Neural cell (in vitro differentiated cells): ENCODE measurements around the gene NGF. TPM values are rescaled to one million over a fixed set of nuclear protein-coding genes. Genes with fewer than 3 reads are reported as not detected.

Experiments used
- H2AFZ ChIP-seq: fragments of 200-600, 300-800 bp; sonication (generic), shearing (Covaris generic); 2 replicates; pipeline ENCODE4 v1.6.0; 2014; ENCODE audit warnings: low read depth, mild to moderate bottlenecking, antibody characterized with exemption, low read length, moderate library complexity
- H3F3A ChIP-seq: fragments of 200-600 bp; shearing (Covaris generic); 2 replicates; pipeline ENCODE4 v1.6.1; 2016; ENCODE audit warnings: mild to moderate bottlenecking, moderate library complexity, mixed read lengths, antibody characterized with exemption, low read length; ENCODE audit not compliant: insufficient read depth, poor library complexity, severe bottlenecking
- H3K27ac ChIP-seq: fragments of 200-600, 300-800 bp; sonication (generic), shearing (Covaris generic); 2 replicates; pipeline ENCODE4 v1.5.1; 2014; ENCODE audit warnings: mild to moderate bottlenecking, low read length, moderate library complexity
- H3K27me3 ChIP-seq: fragments of 300-800, 200-600 bp; sonication (generic), shearing (Covaris generic); 2 replicates; pipeline ENCODE4 v1.6.0; 2014; ENCODE audit warnings: mild to moderate bottlenecking, low read depth, low read length, moderate library complexity; ENCODE audit not compliant: insufficient read depth
- H3K36me3 ChIP-seq: fragments of 300-800, 200-600 bp; sonication (generic), shearing (Covaris generic); 2 replicates; pipeline ENCODE4 v1.5.1; 2014; ENCODE audit warnings: mild to moderate bottlenecking, antibody characterized with exemption, low read length, moderate library complexity; ENCODE audit not compliant: insufficient read depth
- H3K4me2 ChIP-seq: fragments of 300-800, 200-600 bp; sonication (generic), shearing (Covaris generic); 2 replicates; pipeline ENCODE4 v1.6.0; 2014; ENCODE audit warnings: mild to moderate bottlenecking, low read length
- H3K4me3 ChIP-seq: fragments of 300-800, 200-600 bp; sonication (generic), shearing (Covaris generic); 2 replicates; pipeline ENCODE4 v1.5.1; 2014; ENCODE audit warnings: mild to moderate bottlenecking, low read length, moderate library complexity
- H3K79me2 ChIP-seq: fragments of 200-600 bp; shearing (Covaris generic); replicated peaks from 2 replicates; pipeline ENCODE4 v1.6.0; 2014; ENCODE audit warnings: mild to moderate bottlenecking, low read length, moderate library complexity; ENCODE audit not compliant: insufficient read depth
- H3K9ac ChIP-seq: fragments of 300-800, 200-600 bp; sonication (generic), shearing (Covaris generic); 2 replicates; pipeline ENCODE4 v1.6.1; 2016; ENCODE audit warnings: mild to moderate bottlenecking, low read length, mixed read lengths
- H3K9me2 ChIP-seq: fragments of 200-600 bp; shearing (Covaris generic); 2 replicates; pipeline ENCODE4 v1.6.1; 2016; ENCODE audit warnings: mild to moderate bottlenecking, low read length, mixed read lengths; ENCODE audit not compliant: insufficient read depth
- H3K9me3 ChIP-seq: fragments of 200-600, 300-800 bp; sonication (generic), shearing (Covaris generic); 2 replicates; pipeline ENCODE4 v1.6.1; 2016; ENCODE audit warnings: mild to moderate bottlenecking, mixed run types, low read length, moderate library complexity, mixed read lengths
- H4K20me1 ChIP-seq: fragments of 200-600 bp; shearing (Covaris generic); 2 replicates; pipeline ENCODE4 v1.6.1; 2016; ENCODE audit warnings: mild to moderate bottlenecking, mixed run types; ENCODE audit not compliant: insufficient read depth
- CTCF ChIP-seq: fragments of 450-650 bp; IDR thresholded peaks from 2 replicates; pipeline ENCODE4 v1.5.1; 2014; ENCODE audit warnings: antibody characterized with exemption, mild to moderate bottlenecking, moderate library complexity; ENCODE audit not compliant: poor library complexity, severe bottlenecking
- EP300 ChIP-seq: fragments of 450-650 bp; conservative IDR thresholded peaks from 2 replicates; pipeline ENCODE4 v1.6.1; 2014; ENCODE audit warnings: antibody characterized with exemption, mild to moderate bottlenecking, moderate library complexity; ENCODE audit not compliant: poor library complexity, severe bottlenecking
- EZH2 ChIP-seq: fragments of 200-600, 300-800 bp; shearing (Covaris generic), sonication (generic); IDR thresholded peaks from 2 replicates; pipeline ENCODE4 v1.6.1; 2014; ENCODE audit warnings: antibody characterized with exemption, low read length, borderline replicate concordance, mild to moderate bottlenecking; ENCODE audit not compliant: insufficient read depth, poor library complexity, severe bottlenecking
- MXI1 ChIP-seq: fragments of 450-650 bp; conservative IDR thresholded peaks from 2 replicates; pipeline ENCODE4 v1.6.1; 2014; ENCODE audit warnings: antibody characterized with exemption, mild to moderate bottlenecking; ENCODE audit not compliant: poor library complexity, severe bottlenecking
- POLR2AphosphoS5 ChIP-seq: IDR thresholded peaks from 2 replicates; pipeline ENCODE4 v1.6.1; 2012
- RAD21 ChIP-seq: fragments of 450-650 bp; conservative IDR thresholded peaks from 2 replicates; pipeline ENCODE4 v1.6.1; 2014; ENCODE audit warnings: antibody characterized with exemption, mild to moderate bottlenecking, moderate library complexity
- REST ChIP-seq: IDR thresholded peaks from 2 replicates; pipeline ENCODE4 v1.6.1; 2012; ENCODE audit warnings: borderline replicate concordance
- SMC3 ChIP-seq: fragments of 450-650 bp; conservative IDR thresholded peaks from 2 replicates; pipeline ENCODE4 v1.6.1; 2014; ENCODE audit warnings: antibody characterized with exemption, mild to moderate bottlenecking, moderate library complexity; ENCODE audit not compliant: poor library complexity
- TAF1 ChIP-seq: IDR thresholded peaks from 2 replicates; pipeline ENCODE4 v1.6.1; 2012; ENCODE audit warnings: low read depth
- polyA plus RNA-seq: library from polyadenylated mRNA; depleted of rRNA; stranded (reverse); fragments of >200 nt; gene quantifications from 2 replicates; pipeline ENCODE4 v1.2.3, GENCODE V29; 2014

NGF gene
- polyA plus RNA-seq, 1 donor from 2014 or later: not detected

- Histone ChIP-seq H3K9me2 (no peaks in the 10 kb centered on the region), H3K4me2 (no peak overlapping the region), H3K4me3 (no peak overlapping the region), H3K27me3 (no peaks in the 10 kb centered on the region), H3K36me3 (no peaks in the 10 kb centered on the region), H2AFZ (no peak overlapping the region), H4K20me1 (no peaks in the 10 kb centered on the region), H3K9ac (no peak overlapping the region), H3K79me2 (no peaks in the 10 kb centered on the region), H3K9me3 (no peaks in the 10 kb centered on the region), H3F3A (no peaks in the 10 kb centered on the region), H3K27ac (no peak overlapping the region)
- TF ChIP-seq TAF1 (no peak), RAD21 (no peak), EZH2 (no peak), EP300 (no peak), MXI1 (no peak), REST (no peak), SMC3 (no peak), CTCF (no peak), POLR2AphosphoS5 (no peak)
These were observed 54.3 kb downstream of the NGF start for GRCh38 chr1:115283681-115284146.

GRCh38 chr1:115283249-115283648, 54.8 kb downstream of the NGF start:
- H3K9me3 ChIP-seq: no peaks in the 10 kb centered on the region
- no peaks in the 10 kb centered on the region for H3K27me3 ChIP-seq
- no peak overlapping the region for H2AFZ ChIP-seq
- H3K27ac ChIP-seq: no peak overlapping the region
- H3F3A ChIP-seq: no peaks in the 10 kb centered on the region
- H3K9ac ChIP-seq: no peak overlapping the region
- H4K20me1 ChIP-seq: no peaks in the 10 kb centered on the region
- H3K9me2 ChIP-seq: no peaks in the 10 kb centered on the region
- no peaks in the 10 kb centered on the region for H3K36me3 ChIP-seq
- TF ChIP-seq POLR2AphosphoS5: no peak
- no peaks in the 10 kb centered on the region for H3K79me2 ChIP-seq
- no peak overlapping the region for H3K4me3 ChIP-seq
- H3K4me2 ChIP-seq: no peak overlapping the region

GRCh38 chr1:115282807-115283208, 55.2 kb downstream of the NGF start:
- H2AFZ ChIP-seq: no peak overlapping the region
- no peaks in the 10 kb centered on the region for H3K36me3 ChIP-seq
- no peaks in the 10 kb centered on the region for H3F3A ChIP-seq
- no peaks in the 10 kb centered on the region for H3K9me2 ChIP-seq
- no peaks in the 10 kb centered on the region for H3K27me3 ChIP-seq
- no peak overlapping the region for H3K4me2 ChIP-seq
- H4K20me1 ChIP-seq: no peaks in the 10 kb centered on the region
- no peak overlapping the region for H3K4me3 ChIP-seq
- H3K27ac ChIP-seq: no peak overlapping the region
- no peak overlapping the region for H3K9ac ChIP-seq
- no peaks in the 10 kb centered on the region for H3K9me3 ChIP-seq
- no peaks in the 10 kb centered on the region for H3K79me2 ChIP-seq
- no peak for TF ChIP-seq POLR2AphosphoS5
- TF ChIP-seq SMC3: no peak
- TF ChIP-seq RAD21: no peak
- no peak for TF ChIP-seq EZH2
- TF ChIP-seq TAF1: no peak
- no peak for TF ChIP-seq CTCF
- TF ChIP-seq REST: no peak
- no peak for TF ChIP-seq EP300
- TF ChIP-seq MXI1: no peak
